OCI-LY3 (cell line): ENCODE data around the gene TMEM130.
A peak's percentile ranks its signal among the peaks of the same experiment; 100 is the strongest.

Source experiments
- H2AFZ ChIP-seq: fragments of 200-600, 300-600 bp; shearing (Covaris generic); 2 replicates; pipeline ENCODE4 v1.6.0; 2014; ENCODE audit warnings: antibody characterized with exemption, low read depth, low read length
- H3K27ac ChIP-seq: fragments of 200-600, 300-600 bp; sonication (generic); 2 replicates; pipeline ENCODE4 v1.5.1; 2014; ENCODE audit warnings: mild to moderate bottlenecking, low read length, moderate library complexity, mixed read lengths
- H3K27me3 ChIP-seq: fragments of 200-600, 300-600 bp; sonication (generic); 2 replicates; pipeline ENCODE4 v1.6.1; 2014; ENCODE audit warnings: low read depth, low read length, mixed read lengths
- H3K36me3 ChIP-seq: fragments of 200-600, 300-600 bp; sonication (generic); replicated peaks from 2 replicates; pipeline ENCODE3; 2014; ENCODE audit warnings: low read depth, low read length, mixed read lengths
- H3K4me1 ChIP-seq: fragments of 300-600, 200-600 bp; sonication (generic); 2 replicates; pipeline ENCODE4 v1.6.1; 2014; ENCODE audit warnings: low read length, mixed read lengths
- H3K4me2 ChIP-seq: fragments of 200-600, 300-600 bp; sonication (generic); 2 replicates; pipeline ENCODE4 v1.6.1; 2014; ENCODE audit warnings: low read length, mixed read lengths
- H3K4me3 ChIP-seq: fragments of 300-600, 200-600 bp; sonication (generic); 2 replicates; pipeline ENCODE4 v1.5.1; 2014; ENCODE audit warnings: antibody characterized with exemption, mild to moderate bottlenecking, low read length, moderate library complexity
- H3K79me2 ChIP-seq: fragments of 300-600, 200-600 bp; shearing (Covaris generic); 2 replicates; pipeline ENCODE4 v1.6.1; 2014; ENCODE audit warnings: mild to moderate bottlenecking, low read length, mixed read lengths
- H3K9ac ChIP-seq: fragments of 300-600, 200-600 bp; shearing (Covaris generic); 2 replicates; pipeline ENCODE4 v1.6.0; 2014; ENCODE audit warnings: mild to moderate bottlenecking, low read length, moderate library complexity
- H3K9me3 ChIP-seq: fragments of 200-600, 300-600 bp; shearing (Covaris generic); 2 replicates; pipeline ENCODE4 v1.6.1; 2014; ENCODE audit warnings: low read length, mixed read lengths; ENCODE audit not compliant: insufficient read depth
- H4K20me1 ChIP-seq: fragments of 200-600, 300-600 bp; sonication (generic); 2 replicates; pipeline ENCODE4 v1.6.1; 2016; ENCODE audit warnings: low read length, mixed read lengths; ENCODE audit not compliant: insufficient read depth
- CTCF ChIP-seq: fragments of 200-600, 300-600 bp; sonication (generic); IDR thresholded peaks from 2 replicates; pipeline ENCODE4 v1.5.1; 2014; ENCODE audit warnings: antibody characterized with exemption, low read length, low read depth
- EZH2phosphoT487 ChIP-seq: fragments of 200-600 bp; shearing (Covaris generic); IDR thresholded peaks from 2 replicates; pipeline ENCODE4 v1.6.1; 2018; ENCODE audit warnings: antibody characterized with exemption, mixed run types, low read depth

Gene TMEM130

GRCh38 chr7:98870121-98870651, 372 bp upstream of the TMEM130 start:
- H3K9me3 ChIP-seq: no peaks in the 10 kb centered on the region
- peaks cover 5% of the 10 kb centered on the region for H3K4me1 ChIP-seq
- H3K36me3 ChIP-seq: no peaks in the 10 kb centered on the region
- H2AFZ ChIP-seq: no peak overlapping the region
- H3K4me2 ChIP-seq: peak overlapping the region; percentile 56
- TF ChIP-seq EZH2phosphoT487: no peak
- TF ChIP-seq CTCF: no peak
- peak overlapping the region; percentile 59 for H3K4me3 ChIP-seq
- peaks cover 11% of the 10 kb centered on the region for H3K27me3 ChIP-seq
- no peaks in the 10 kb centered on the region for H4K20me1 ChIP-seq
- H3K9ac ChIP-seq: no peak overlapping the region
- no peak overlapping the region for H3K27ac ChIP-seq
- no peaks in the 10 kb centered on the region for H3K79me2 ChIP-seq

- no peak overlapping the region for H3K27ac ChIP-seq
- no peaks in the 10 kb centered on the region for H3K79me2 ChIP-seq
- no peak overlapping the region for H3K4me2 ChIP-seq
- no peak overlapping the region for H2AFZ ChIP-seq
- no peak for TF ChIP-seq CTCF
- no peak for TF ChIP-seq EZH2phosphoT487
- H3K9me3 ChIP-seq: no peaks in the 10 kb centered on the region
- H3K9ac ChIP-seq: no peak overlapping the region
- no peaks in the 10 kb centered on the region for H3K36me3 ChIP-seq
- H3K4me1 ChIP-seq: peaks cover 5% of the 10 kb centered on the region
- no peaks in the 10 kb centered on the region for H4K20me1 ChIP-seq
- no peak overlapping the region for H3K4me3 ChIP-seq
- peaks cover 11% of the 10 kb centered on the region for H3K27me3 ChIP-seq
Measured at GRCh38 chr7:98869027-98869596, 702 bp downstream of the TMEM130 start.

- H3K9ac ChIP-seq: no peak overlapping the region
Measured at GRCh38 chr7:98868450-98868849, 1.4 kb downstream of the TMEM130 start.

DNA sequence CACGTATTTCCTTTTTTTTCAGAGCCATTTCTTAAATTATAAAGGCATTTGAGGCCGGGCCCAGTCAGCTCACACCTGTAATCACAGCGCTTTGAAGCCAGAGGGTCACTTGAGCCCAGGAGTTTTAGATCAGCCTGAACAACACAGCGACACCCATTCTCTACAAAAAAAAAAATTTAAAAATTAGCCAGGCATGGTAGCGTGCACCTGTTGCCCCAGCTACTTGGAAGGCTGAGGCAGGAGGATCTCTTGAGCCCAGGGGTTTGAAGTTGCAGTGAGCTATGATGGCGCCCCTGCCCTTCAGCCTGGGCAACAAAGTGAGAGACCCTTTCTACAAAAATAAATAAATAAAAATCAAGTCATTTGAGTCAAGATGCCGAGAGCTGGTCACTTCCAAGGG, 3.0 kb downstream of the TMEM130 start:
- no peak overlapping the region for H3K27ac ChIP-seq
- H3K4me3 ChIP-seq: no peak overlapping the region
- H3K27me3 ChIP-seq: peaks cover 11% of the 10 kb centered on the region
- no peaks in the 10 kb centered on the region for H3K9me3 ChIP-seq
- no peaks in the 10 kb centered on the region for H4K20me1 ChIP-seq
- no peak overlapping the region for H3K4me2 ChIP-seq
- H3K9ac ChIP-seq: no peak overlapping the region
- TF ChIP-seq CTCF (no peak), EZH2phosphoT487 (no peak)
- H3K4me1 ChIP-seq: peaks cover 5% of the 10 kb centered on the region
- no peaks in the 10 kb centered on the region for H3K36me3 ChIP-seq
- no peak overlapping the region for H2AFZ ChIP-seq
- H3K79me2 ChIP-seq: no peaks in the 10 kb centered on the region

More at GRCh38 chr7:98868450-98868849, 1.4 kb downstream of the TMEM130 start:
- Histone ChIP-seq H3K9me3 (no peaks in the 10 kb centered on the region), H3K27ac (no peak overlapping the region), H4K20me1 (no peaks in the 10 kb centered on the region), H3K4me1 (peaks cover 5% of the 10 kb centered on the region), H3K36me3 (no peaks in the 10 kb centered on the region), H2AFZ (no peak overlapping the region), H3K27me3 (peaks cover 11% of the 10 kb centered on the region), H3K4me3 (no peak overlapping the region), H3K79me2 (no peaks in the 10 kb centered on the region), H3K4me2 (no peak overlapping the region)
- TF ChIP-seq CTCF (no peak), EZH2phosphoT487 (no peak)
